SU-DHL-6 (cell line): Measurements from ENCODE around the gene ANK3.

Experiments used
- H2AFZ ChIP-seq: fragments of 200-600 bp; sonication (generic); 2 replicates; pipeline ENCODE4 v1.6.1; 2014; ENCODE audit warnings: low read depth, mild to moderate bottlenecking, moderate library complexity, mixed read lengths, antibody characterized with exemption, low read length; ENCODE audit not compliant: severe bottlenecking
- H3F3A ChIP-seq: fragments of 200-600 bp; shearing (Covaris generic); 2 replicates; pipeline ENCODE4 v1.6.0; 2016; ENCODE audit warnings: antibody characterized with exemption, mild to moderate bottlenecking; ENCODE audit not compliant: insufficient read depth
- H3K27ac ChIP-seq: fragments of 200-600 bp; sonication (generic); 2 replicates; pipeline ENCODE4 v1.5.1; 2016; ENCODE audit warnings: low read depth, mild to moderate bottlenecking, low read length, moderate library complexity, mixed read lengths
- H3K27me3 ChIP-seq: fragments of 200-600 bp; sonication (generic), shearing (Covaris generic); 2 replicates; pipeline ENCODE4 v1.6.0; 2014; ENCODE audit warnings: mild to moderate bottlenecking, low read length
- H3K36me3 ChIP-seq: fragments of 200-600 bp; sonication (generic); 2 replicates; pipeline ENCODE4 v1.6.1; 2014; ENCODE audit warnings: mild to moderate bottlenecking, low read length, mixed read lengths
- H3K4me2 ChIP-seq: fragments of 300-600, 200-600 bp; shearing (Covaris generic), sonication (generic); 2 replicates; pipeline ENCODE4 v1.6.0; 2014; ENCODE audit warnings: low read length, low read depth, mild to moderate bottlenecking; ENCODE audit not compliant: poor library complexity, severe bottlenecking
- H3K4me3 ChIP-seq: fragments of 200-600 bp; sonication (generic); 2 replicates; pipeline ENCODE4 v1.5.1; 2014; ENCODE audit warnings: antibody characterized with exemption, low read length, mild to moderate bottlenecking, mixed read lengths; ENCODE audit not compliant: insufficient read depth, poor library complexity, severe bottlenecking
- H3K79me2 ChIP-seq: fragments of 200-600 bp; sonication (generic); 2 replicates; pipeline ENCODE4 v1.6.1; 2014; ENCODE audit warnings: mild to moderate bottlenecking, low read length, moderate library complexity; ENCODE audit not compliant: insufficient read depth
- H3K9ac ChIP-seq: fragments of 200-600 bp; sonication (generic); 2 replicates; pipeline ENCODE4 v1.7.0; 2014; ENCODE audit warnings: mild to moderate bottlenecking, low read length
- H3K9me2 ChIP-seq: fragments of 200-600 bp; sonication (generic); replicated peaks from 2 replicates; pipeline ENCODE4 v1.6.1; 2014; ENCODE audit warnings: low read length; ENCODE audit not compliant: insufficient read depth
- H3K9me3 ChIP-seq: fragments of 200-600 bp; sonication (generic); 2 replicates; pipeline ENCODE4 v1.6.1; 2014; ENCODE audit warnings: low read length, mixed read lengths; ENCODE audit not compliant: insufficient read depth
- H4K20me1 ChIP-seq: fragments of 200-600 bp; sonication (generic); 2 replicates; pipeline ENCODE4 v1.6.1; 2014; ENCODE audit warnings: low read depth, mild to moderate bottlenecking, antibody characterized with exemption, low read length, moderate library complexity, mixed read lengths
- CTCF ChIP-seq: fragments of 200-600 bp; sonication (generic); IDR thresholded peaks from one replicate; pipeline ENCODE4 v1.5.1; 2017; ENCODE audit warnings: antibody characterized with exemption, mild to moderate bottlenecking, low read length, moderate library complexity; ENCODE audit not compliant: insufficient read depth, poor library complexity, severe bottlenecking
- EZH2phosphoT487 ChIP-seq: fragments of 200-600 bp; sonication (generic), shearing (Covaris generic); conservative IDR thresholded peaks from 2 replicates; pipeline ENCODE4 v1.6.1; 2018; ENCODE audit warnings: mild to moderate bottlenecking, antibody characterized with exemption, low read length, moderate library complexity, mixed read lengths

Gene ANK3

GRCh38 chr10:60253484-60253883 is 136.2 kb downstream of the ANK3 start:
- no peak overlapping the region for H3K4me3 ChIP-seq
- no peak overlapping the region for H3K27ac ChIP-seq
- H3K79me2 ChIP-seq = no peaks in the 10 kb centered on the region
- H3K9me2 ChIP-seq = no peaks in the 10 kb centered on the region
- H3K9me3 ChIP-seq = no peaks in the 10 kb centered on the region
- H3K9ac ChIP-seq = no peak overlapping the region
- no peak overlapping the region for H2AFZ ChIP-seq
- no peak for TF ChIP-seq CTCF
- no peak for TF ChIP-seq EZH2phosphoT487
- H3K27me3 ChIP-seq = no peaks in the 10 kb centered on the region
- H4K20me1 ChIP-seq = no peaks in the 10 kb centered on the region
- H3K4me2 ChIP-seq = no peak overlapping the region
- no peaks in the 10 kb centered on the region for H3F3A ChIP-seq
- H3K36me3 ChIP-seq = no peaks in the 10 kb centered on the region

GRCh38 chr10:60252688-60253087 is 137.0 kb downstream of the ANK3 start:
- no peak overlapping the region for H3K4me2 ChIP-seq

GRCh38 chr10:60246382-60246781 is 143.3 kb downstream of the ANK3 start:
- no peak overlapping the region for H2AFZ ChIP-seq
- TF ChIP-seq CTCF = no peak
- no peak for TF ChIP-seq EZH2phosphoT487

More at GRCh38 chr10:60252688-60253087, 137.0 kb downstream of the ANK3 start:
- Histone ChIP-seq H3K27ac (no peak overlapping the region), H3K36me3 (no peaks in the 10 kb centered on the region), H3K4me3 (no peak overlapping the region), H3K9me2 (no peaks in the 10 kb centered on the region), H3K79me2 (no peaks in the 10 kb centered on the region), H3K9ac (no peak overlapping the region), H3K9me3 (no peaks in the 10 kb centered on the region), H3F3A (no peaks in the 10 kb centered on the region), H3K27me3 (no peaks in the 10 kb centered on the region), H4K20me1 (no peaks in the 10 kb centered on the region), H2AFZ (no peak overlapping the region)
- TF ChIP-seq CTCF (no peak), EZH2phosphoT487 (no peak)

More at GRCh38 chr10:60246382-60246781, 143.3 kb downstream of the ANK3 start:
- H3K27me3 ChIP-seq = no peaks in the 10 kb centered on the region
- no peaks in the 10 kb centered on the region for H3K79me2 ChIP-seq
- no peak overlapping the region for H3K4me2 ChIP-seq
- no peaks in the 10 kb centered on the region for H4K20me1 ChIP-seq
- no peak overlapping the region for H3K4me3 ChIP-seq
- peaks cover 15% of the 10 kb centered on the region; the same call in 1 of the 2 replicates for H3F3A ChIP-seq
- H3K9me3 ChIP-seq = no peaks in the 10 kb centered on the region
- no peaks in the 10 kb centered on the region for H3K36me3 ChIP-seq
- H3K9ac ChIP-seq = no peak overlapping the region
- no peak overlapping the region for H3K27ac ChIP-seq
- H3K9me2 ChIP-seq = no peaks in the 10 kb centered on the region
